ENCODE results near the gene JMJD8. TPM values are rescaled to one million over a fixed set of nuclear protein-coding genes. Genes with fewer than 3 reads are reported as not detected.

JMJD8 gene
- total and polyA plus RNA-seq, 2 donors from 2014 or later, result 75.0 to 80.4 TPM

GRCh38 chr16:657487-657886 is 26.6 kb downstream of the JMJD8 start:
- no peaks in the 10 kb centered on the region for H3K36me3 ChIP-seq (ENCODE audit: control insufficient read depth in 2 of 3, insufficient read depth in 3 of 3, low read length in 3 of 3)
- DNase-seq (no peak), FAIRE-seq (no peak)
- H3K27ac ChIP-seq (ENCODE audit: low read depth in 2 of 2, low read length in 2 of 2), result no peak overlapping the region
- intact Hi-C loops (cut with DNase I), result no loop called here
- no peaks in the 10 kb centered on the region for H3K27me3 ChIP-seq (ENCODE audit: control insufficient read depth, insufficient read depth, low read length)
- peaks cover 0 to 10% (median 0%) of the 10 kb centered on the region in 3 donors for H3K4me1 ChIP-seq (ENCODE audit: control insufficient read depth in 2 of 3, insufficient read depth in 2 of 3, low read depth in 1 of 3, low read length in 3 of 3)
- H3K9me3 ChIP-seq (ENCODE audit: control insufficient read depth in 2 of 3, insufficient read depth in 1 of 3, low read length in 3 of 3), result no peaks in the 10 kb centered on the region
- TF ChIP-seq, protein P1, sequence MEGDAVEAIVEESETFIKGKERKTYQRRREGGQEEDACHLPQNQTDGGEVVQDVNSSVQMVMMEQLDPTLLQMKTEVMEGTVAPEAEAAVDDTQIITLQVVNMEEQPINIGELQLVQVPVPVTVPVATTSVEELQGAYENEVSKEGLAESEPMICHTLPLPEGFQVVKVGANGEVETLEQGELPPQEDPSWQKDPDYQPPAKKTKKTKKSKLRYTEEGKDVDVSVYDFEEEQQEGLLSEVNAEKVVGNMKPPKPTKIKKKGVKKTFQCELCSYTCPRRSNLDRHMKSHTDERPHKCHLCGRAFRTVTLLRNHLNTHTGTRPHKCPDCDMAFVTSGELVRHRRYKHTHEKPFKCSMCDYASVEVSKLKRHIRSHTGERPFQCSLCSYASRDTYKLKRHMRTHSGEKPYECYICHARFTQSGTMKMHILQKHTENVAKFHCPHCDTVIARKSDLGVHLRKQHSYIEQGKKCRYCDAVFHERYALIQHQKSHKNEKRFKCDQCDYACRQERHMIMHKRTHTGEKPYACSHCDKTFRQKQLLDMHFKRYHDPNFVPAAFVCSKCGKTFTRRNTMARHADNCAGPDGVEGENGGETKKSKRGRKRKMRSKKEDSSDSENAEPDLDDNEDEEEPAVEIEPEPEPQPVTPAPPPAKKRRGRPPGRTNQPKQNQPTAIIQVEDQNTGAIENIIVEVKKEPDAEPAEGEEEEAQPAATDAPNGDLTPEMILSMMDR (IDR thresholded peaks at IDR 0.05; ENCODE audit: borderline replicate concordance, extremely low read depth, insufficient read depth), result no peak
- no peak overlapping the region for H3K4me3 ChIP-seq (ENCODE audit: low read length in 3 of 3)
- H3K9ac ChIP-seq (ENCODE audit: low read length in 3 of 3), result no peak overlapping the region

GRCh38 chr16:654034-654433 is 30.1 kb downstream of the JMJD8 start:
- H3K36me3 ChIP-seq (ENCODE audit: control insufficient read depth in 2 of 3, insufficient read depth in 3 of 3, low read length in 3 of 3), result no peaks in the 10 kb centered on the region
- FAIRE-seq (no peak), DNase-seq (no peak)
- no peaks in the 10 kb centered on the region for H3K27me3 ChIP-seq (ENCODE audit: control insufficient read depth, insufficient read depth, low read length)
- no peak overlapping the region for H3K27ac ChIP-seq (ENCODE audit: low read depth in 2 of 2, low read length in 2 of 2)
- peaks cover 0 to 6% (median 0%) of the 10 kb centered on the region in 3 donors for H3K4me1 ChIP-seq (ENCODE audit: control insufficient read depth in 2 of 3, insufficient read depth in 2 of 3, low read depth in 1 of 3, low read length in 3 of 3)
- no peak overlapping the region for H3K9ac ChIP-seq (ENCODE audit: low read length in 3 of 3)
- H3K9me3 ChIP-seq (ENCODE audit: control insufficient read depth in 2 of 3, insufficient read depth in 1 of 3, low read length in 3 of 3), result no peaks in the 10 kb centered on the region
- no peak overlapping the region for H3K4me3 ChIP-seq (ENCODE audit: low read length in 3 of 3)
- TF ChIP-seq, protein P1 (IDR thresholded peaks at IDR 0.05; ENCODE audit: borderline replicate concordance, extremely low read depth, insufficient read depth), result no peak
- intact Hi-C loops (cut with DNase I), result no loop called here

DNA sequence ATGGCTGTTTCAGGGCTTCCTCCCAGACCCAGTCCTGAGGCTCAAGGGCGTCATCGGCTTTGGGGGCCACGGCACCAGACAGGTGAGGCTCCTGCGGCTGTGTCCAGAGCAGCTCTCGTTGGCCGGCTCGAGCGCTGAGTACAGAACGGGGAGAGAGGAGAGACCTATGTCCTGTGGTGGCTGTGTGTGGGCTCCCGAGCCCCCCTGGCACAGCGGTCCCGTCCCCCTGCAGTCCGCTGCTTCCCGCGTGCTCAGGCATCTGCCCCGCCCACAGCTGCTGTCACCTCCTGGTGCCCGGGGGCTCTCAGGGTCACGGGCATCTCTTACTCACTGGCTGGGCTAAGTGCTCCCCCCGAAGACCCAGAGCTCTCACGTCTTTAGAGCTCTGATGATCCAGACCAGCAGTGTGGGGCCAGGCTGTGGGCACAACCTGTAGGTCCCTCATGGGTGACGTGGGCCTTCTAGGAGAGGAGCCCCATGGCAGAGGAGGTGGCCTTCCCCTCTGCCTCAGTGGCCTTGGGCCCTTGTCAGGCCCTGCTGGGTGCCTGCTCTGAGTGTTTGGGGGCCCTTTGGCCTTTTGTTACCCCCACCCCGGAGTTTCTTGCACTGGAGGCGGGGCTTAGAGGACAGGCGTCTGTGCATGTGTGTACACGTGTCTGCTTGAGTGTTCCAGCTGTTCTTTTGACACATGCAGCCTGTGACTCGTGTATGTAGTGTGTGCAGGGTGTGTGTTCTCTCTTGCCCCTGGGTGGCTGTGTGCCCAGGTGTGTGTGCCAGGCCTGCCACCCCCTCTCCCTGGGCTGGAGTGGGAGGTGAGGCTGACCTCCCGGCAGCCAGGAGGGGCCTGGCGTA is 31.5 kb downstream of the JMJD8 start:
- Histone ChIP-seq H3K9ac (ENCODE audit: low read length in 3 of 3) (no peak overlapping the region), H3K9me3 (ENCODE audit: control insufficient read depth in 2 of 3, insufficient read depth in 1 of 3, low read length in 3 of 3) (no peaks in the 10 kb centered on the region), H3K27me3 (ENCODE audit: control insufficient read depth, insufficient read depth, low read length) (no peaks in the 10 kb centered on the region), H3K36me3 (ENCODE audit: control insufficient read depth in 2 of 3, insufficient read depth in 3 of 3, low read length in 3 of 3) (no peaks in the 10 kb centered on the region), H3K4me1 (ENCODE audit: control insufficient read depth in 2 of 3, insufficient read depth in 2 of 3, low read depth in 1 of 3, low read length in 3 of 3) (peaks cover 0 to 15% (median 0%) of the 10 kb centered on the region in 3 donors), H3K27ac (ENCODE audit: low read depth in 2 of 2, low read length in 2 of 2) (no peak overlapping the region), H3K4me3 (ENCODE audit: low read length in 3 of 3) (no peak overlapping the region)
- intact Hi-C loops (cut with DNase I), result no loop called here
- FAIRE-seq (no peak), DNase-seq (no peak)
- TF ChIP-seq, protein P1 (IDR thresholded peaks at IDR 0.05; ENCODE audit: borderline replicate concordance, extremely low read depth, insufficient read depth), result no peak

Data from kidney (tissue), 14 donors.